GM08714 (cell line): Measurements from ENCODE around the gene MT1B.

Experiments
- H3K4me3 ChIP-seq: fragments of 200-500 bp; sonication (Bioruptor generic); 2 replicates; pipeline ENCODE4 v1.5.1; 2014; ENCODE audit warnings: mild to moderate bottlenecking, low read length, inconsistent platforms
- ZNF274 ChIP-seq: IDR thresholded peaks from 2 replicates; pipeline ENCODE4 v1.6.1; 2012; ENCODE audit warnings: mild to moderate bottlenecking, low read depth, low read length

The MT1B gene

DNA sequence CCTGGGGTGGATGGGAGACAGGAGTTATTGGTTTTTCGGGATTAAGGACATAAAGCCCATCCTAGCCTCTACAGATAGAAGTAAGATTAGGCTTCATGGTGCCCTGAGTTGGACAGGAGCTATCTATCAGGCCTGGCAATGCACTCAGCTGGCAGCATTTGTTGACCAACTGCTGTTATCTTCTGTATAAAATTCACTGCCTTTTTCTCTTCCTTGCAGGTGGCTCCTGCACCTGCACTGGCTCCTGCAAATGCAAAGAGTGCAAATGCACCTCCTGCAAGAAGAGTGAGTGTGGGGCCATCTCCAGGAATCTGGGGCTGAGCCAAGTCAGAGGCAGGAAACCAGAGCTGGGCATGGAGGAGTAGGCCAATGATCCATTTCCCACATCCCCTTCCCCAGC is 12.6 kb upstream of the MT1B start:
- H3K4me3 ChIP-seq = no peak overlapping the region
- TF ChIP-seq ZNF274 = no peak

DNA sequence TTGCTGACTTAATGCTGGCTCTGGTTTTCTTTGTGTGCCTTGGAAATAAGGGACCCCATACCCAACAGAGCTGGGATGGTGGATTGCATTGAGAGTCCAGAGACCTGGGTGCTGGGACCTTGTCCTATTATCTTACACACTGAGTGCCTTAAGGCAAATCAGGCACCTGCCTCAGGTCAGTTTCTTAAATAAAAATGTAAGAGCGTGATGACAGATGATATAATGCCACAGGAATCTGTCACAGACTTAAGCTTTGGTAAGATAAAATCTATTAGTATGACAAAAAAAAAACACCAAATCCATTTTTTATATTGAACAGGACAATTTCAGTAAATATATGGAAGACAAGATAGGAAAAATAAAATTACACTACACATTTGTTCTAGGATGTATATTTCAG is 11.6 kb upstream of the MT1B start:
- no peak for TF ChIP-seq ZNF274
- H3K4me3 ChIP-seq = no peak overlapping the region

DNA sequence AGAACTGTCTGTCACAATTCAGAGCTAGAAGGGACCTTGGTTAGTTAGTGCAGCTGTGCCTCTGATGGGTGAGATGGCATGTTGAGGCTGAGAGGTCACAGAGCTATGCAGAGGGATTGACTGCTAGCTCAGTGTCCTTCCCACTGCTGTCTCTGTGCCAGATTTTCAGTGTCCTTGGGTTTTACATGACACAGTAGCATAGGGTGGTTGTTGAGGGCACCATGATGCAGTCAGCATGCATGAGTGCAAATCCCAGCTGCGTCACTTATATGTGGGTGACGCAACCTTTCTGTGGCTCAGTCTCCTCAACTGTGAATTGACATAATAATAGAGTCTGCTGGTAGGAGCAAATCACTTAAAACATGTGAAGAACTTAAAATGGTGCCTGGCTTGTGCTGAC is 10.5 kb upstream of the MT1B start:
- TF ChIP-seq ZNF274 = no peak
- H3K4me3 ChIP-seq = no peak overlapping the region

DNA sequence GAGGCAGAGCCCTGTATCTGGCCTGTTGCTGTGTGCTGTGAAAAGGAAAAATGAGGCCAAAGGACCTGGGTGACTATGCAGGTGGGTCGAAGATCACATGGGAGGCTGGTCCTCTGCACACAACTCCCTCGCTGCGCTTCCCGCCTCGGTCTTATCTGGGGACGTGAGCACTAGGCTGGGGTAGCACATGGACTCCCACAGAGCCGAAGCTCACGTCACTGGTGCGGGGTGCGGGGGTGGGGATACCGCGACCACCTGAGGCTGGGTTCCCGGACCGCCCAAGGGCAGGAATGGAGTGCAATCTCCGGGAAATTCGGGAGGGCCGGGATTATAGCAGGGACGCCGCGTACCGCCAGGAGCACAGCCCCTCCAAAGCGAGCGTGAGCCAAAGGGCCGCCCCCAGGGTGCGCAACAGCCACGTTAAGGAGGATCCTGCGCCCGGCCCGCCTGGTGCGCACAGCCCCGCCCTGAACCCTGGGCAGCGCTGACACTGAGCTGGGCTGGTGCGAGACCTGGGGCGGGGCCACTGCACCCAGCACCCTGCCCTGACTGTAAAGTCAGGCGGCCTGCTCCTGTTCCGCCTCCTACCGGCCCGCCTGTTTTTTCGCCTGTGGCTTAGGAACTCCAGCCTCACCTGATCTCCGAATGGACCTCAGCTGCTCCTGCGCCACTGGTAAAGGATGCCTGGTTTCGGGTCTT is 8.5 kb upstream of the MT1B start:
- no peak for TF ChIP-seq ZNF274
- no peak overlapping the region for H3K4me3 ChIP-seq

DNA sequence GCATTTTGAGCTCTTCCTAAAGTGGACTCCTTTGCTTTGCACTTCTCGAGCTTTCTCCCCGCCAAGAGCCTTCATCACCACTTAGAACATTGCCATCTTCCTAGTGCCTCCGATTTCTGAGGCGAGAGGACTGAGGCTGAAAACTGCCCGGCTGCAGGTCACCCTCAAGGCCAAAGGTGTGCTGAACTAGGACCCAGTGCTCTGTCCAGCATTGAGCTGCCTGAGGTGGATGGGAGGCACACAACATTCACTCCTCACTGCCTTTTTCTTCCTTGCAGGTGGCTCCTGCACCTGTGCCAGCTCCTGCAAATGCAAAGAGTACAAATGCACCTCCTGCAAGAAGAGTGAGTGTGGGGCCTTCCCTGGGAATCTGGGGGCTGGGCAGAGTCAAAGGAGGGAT is 7.9 kb upstream of the MT1B start:
- no peak overlapping the region for H3K4me3 ChIP-seq
- no peak for TF ChIP-seq ZNF274

DNA sequence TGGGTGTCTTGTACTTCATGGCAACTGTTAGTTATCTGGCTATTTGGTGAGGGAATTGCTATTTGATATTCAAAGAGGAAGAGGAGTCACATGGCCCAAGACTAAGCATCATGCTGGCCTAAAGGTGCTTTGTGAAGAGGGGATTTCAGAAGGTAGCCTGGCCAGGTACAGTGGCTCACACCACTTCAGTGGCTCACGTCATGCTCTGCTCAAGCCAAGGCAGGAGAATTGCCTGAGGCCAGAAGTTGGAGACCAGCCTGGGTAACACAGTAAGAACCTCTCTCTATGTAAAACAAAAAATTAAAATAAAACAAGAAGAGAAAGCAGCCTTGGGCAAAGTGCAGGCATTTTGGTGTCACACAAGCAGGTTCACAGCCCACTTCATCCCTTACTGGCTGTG is 6.4 kb upstream of the MT1B start:
- no peak for TF ChIP-seq ZNF274
- H3K4me3 ChIP-seq = no peak overlapping the region

DNA sequence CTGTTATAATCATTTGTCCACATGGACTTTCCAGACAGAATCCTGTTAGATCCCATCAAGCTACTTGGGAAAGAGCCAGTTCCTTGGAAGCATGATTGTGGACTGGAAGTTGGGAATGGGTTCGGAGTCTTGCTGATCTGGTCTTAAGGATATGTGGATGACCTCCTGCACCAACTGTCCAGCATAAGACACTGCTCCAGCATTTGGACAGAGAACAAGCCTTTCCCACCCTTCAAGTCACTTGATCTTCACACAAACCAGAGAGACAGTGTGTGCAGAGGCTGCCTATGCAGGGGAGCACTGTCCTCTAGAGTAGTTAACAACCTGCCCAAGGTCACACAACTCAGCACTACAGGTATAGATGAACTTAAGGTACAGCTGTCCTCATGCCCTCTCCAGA is 5.8 kb upstream of the MT1B start:
- no peak overlapping the region for H3K4me3 ChIP-seq
- TF ChIP-seq ZNF274 = no peak

DNA sequence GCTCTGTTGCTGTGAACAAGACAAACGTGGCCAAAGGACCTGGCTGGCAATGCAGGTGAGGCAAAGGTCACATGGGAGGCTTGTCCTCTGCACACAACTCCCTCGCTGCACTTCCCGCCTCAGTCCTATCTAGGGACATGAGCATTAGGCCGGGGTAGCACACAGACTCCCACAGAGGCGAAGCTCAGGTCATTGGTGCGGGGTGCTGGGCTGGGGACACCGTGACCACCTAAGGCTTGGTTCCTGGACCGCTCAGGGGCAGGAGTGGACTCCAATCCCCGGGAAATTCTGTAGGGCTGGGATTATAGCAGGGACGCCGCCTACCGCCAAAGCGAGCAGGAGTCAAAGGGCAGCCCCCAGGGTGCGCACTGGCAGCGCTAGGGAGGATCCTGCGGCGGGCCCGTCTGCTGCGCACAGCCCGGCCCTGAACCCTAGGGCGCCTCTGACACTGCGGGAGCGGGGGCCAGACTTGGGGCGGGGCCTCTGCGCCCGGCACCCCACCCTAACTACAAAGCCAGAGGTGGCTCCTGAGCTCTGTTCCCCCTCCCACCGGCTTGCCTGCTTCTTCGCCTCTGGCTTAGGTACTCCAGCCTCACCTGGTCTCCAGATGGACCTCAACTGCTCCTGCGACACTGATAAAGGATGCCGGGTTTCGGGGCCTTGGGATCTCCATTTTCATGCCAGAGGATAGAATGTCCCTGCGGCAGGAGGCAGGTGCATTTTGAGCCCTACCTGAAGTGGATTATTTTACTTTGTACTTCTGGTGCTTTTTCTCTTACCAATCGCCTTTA is 3.9 kb upstream of the MT1B start:
- no peak for TF ChIP-seq ZNF274
- H3K4me3 ChIP-seq = no peak overlapping the region

DNA sequence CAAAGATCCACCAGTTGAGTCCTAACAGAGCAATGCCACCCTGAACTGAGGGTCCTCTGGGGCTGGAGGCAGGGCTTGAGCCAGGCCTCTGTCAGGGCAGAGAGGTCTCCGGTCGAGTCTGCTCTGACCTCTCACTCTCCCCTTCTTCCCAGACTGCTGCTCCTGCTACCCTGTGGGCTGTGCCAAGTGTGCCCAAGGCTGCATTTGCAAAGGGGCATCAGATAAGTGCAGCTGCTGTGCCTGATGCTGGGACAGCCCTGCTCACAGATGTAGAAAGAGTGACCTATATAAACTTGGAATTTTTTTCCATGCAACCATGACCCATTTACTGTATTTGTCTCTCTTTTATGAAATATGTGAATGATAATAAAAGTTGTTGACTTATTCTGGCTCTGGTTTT is 2.4 kb upstream of the MT1B start:
- no peak for TF ChIP-seq ZNF274

DNA sequence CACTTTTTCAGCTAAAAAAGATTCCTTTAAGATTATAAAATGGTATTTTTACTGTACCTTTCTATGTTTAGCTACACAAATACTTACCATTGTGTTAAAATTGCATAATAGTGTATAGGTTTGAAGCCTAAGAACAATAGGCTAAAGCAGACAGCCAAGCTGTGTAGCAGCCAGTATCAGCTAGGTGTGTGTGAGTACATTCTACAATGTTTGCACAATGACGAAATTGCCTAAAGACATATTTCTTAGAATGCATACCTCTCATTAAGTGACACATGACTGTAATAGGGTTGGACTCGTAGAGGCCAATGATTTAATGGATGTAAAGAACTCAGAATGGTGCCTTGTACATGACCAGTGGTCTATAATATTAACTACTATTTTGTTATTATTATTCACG is 1.9 kb upstream of the MT1B start:
- H3K4me3 ChIP-seq = no peak overlapping the region
- TF ChIP-seq ZNF274 = no peak

More for the DNA sequence above, 2.4 kb upstream of the MT1B start:
- H3K4me3 ChIP-seq = no peak overlapping the region

DNA sequence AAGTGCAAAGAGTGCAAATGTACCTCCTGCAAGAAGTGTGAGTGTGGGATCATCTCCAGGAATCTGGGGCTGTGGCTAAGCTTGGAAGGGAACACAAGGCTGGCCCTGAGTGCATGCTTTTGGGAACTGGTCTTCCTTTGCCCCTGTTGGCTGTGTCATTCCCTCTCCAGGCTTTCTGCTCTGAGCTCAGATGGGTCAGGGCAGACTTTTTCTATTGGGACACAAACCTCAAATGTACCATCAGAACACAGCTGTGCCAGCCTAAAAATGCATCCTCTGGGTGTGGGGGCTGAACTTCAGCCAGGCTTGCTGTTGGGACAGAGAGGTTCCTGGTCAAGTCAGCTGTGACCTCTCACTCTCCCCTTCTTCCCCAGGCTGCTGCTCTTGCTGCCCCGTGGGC is 914 bp downstream of the MT1B start:
- TF ChIP-seq ZNF274 = no peak
- H3K4me3 ChIP-seq = no peak overlapping the region

DNA sequence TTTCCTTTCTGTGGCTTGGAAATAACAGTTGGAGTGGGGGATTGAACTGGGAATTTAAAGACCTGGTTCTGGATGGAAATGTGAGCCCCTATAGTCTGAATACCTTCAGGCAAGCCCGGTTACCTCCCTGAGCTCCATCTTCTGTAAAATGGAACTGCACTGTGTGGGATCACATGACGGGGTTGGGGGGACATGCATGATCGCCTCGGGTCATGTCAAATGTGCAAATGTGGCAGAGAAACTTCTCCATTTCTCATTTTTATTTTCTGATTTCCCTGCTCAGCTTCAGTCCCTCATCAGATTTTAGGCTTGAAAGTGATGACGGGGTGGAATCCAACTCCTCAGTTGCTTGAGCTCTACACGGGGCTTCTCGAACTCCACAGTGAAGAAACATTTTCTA is 1.5 kb downstream of the MT1B start:
- no peak for TF ChIP-seq ZNF274
- H3K4me3 ChIP-seq = no peak overlapping the region

DNA sequence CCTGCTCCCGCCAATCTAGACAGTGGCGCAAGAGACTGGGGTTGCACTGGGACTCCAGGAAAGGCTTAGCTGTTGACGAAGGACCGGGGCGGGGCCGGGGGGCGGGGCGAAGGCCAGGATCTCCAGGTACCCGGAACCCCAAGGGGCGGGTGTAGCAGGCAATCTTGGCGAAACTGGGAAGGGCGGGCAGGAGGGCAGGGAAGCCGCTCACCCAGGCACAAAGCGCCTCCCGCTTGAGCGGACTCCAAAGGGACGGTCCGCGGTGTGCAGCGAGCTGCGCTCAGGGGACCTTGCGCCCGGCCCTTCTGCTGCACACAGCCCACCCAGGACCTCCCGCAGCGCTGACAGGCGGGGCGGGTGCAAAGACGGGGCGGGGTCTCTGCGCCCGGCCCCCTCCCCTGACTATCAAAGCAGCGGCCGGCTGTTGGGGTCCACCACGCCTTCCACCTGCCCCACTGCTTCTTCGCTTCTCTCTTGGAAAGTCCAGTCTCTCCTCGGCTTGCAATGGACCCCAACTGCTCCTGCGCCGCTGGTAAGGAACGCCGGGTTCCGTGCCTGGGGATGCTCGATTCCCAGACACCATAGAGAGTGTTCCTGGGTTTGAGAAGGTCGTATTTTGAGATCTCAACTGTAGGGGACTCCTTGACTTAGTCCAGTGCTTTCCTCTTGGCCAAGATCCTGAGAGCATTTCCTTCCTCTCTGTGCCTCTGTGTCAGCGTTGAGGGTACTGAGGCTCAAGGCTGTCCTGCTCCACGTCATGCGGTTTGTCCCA is 6.1 kb downstream of the MT1B start, which contains the start of gene MT1F:
Gene MT1F, plus strand, starts transcription at position 405 of the 772 bp plus-strand sequence. Its CDS starts 100 bp downstream, at position 505.
- peak within 1 kb of the TSS; percentile 30; the same call in 1 of the 2 replicates for H3K4me3 ChIP-seq
- no peak for TF ChIP-seq ZNF274

DNA sequence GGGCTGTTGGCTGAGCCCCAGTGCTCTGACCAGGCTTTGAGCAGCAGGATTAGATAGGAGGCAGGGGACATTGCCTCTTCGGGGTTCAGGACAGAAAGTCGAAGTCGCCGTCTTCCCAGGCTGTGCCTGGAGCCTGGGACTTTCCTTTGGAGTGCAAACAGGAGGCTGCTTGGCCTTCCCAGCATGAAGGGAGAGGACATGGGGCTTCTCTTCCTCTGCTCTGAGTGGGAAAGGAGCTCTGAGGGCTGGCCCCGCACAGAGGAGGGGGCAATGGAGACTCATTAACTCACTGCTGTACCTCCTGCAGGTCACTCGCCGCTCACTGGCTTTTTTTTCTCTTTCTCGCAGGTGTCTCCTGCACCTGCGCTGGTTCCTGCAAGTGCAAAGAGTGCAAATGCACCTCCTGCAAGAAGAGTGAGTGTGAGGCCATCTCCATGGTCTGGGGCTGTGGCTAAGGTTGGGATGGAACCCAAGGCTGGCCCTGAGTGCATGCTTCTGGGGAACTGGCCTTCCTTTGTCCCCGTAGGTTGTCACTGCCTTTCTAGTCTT is 6.7 kb downstream of the MT1B start:
- TF ChIP-seq ZNF274 = no peak
- H3K4me3 ChIP-seq = peak overlapping the region; percentile 30; the same call in 1 of the 2 replicates
